HepG2 (cell line): ENCODE data around the gene TIMM10. TPM values are rescaled to one million over a fixed set of nuclear protein-coding genes. Genes with fewer than 3 reads are reported as not detected.

Experiments
- ATAC-seq: fragments of 200-7000 bp; cut with Tn5 transposase; 3 replicates; pipeline ENCODE4 v1.9.1; 2020; ENCODE audit warnings: mild to moderate bottlenecking, moderate library complexity
- BruUV-seq: library from RNA; stranded (reverse); fragments of 400-500 nt; replicated peaks from 2 replicates; lab custom pipeline; 2021; lab: Mats Ljungman, UMichigan
- CTCF ChIA-PET: fragments of 300-600 bp; formaldehyde crosslinking; extraction: SDS; loops from one replicate; lab custom pipeline; 2021; ENCODE audit warnings: low total read pairs, inconsistent platforms, low intra/inter-chr PET ratio; lab: Yijun Ruan, JAX
- POLR2A ChIA-PET: fragments of 350-600 bp; sonication (Branson Sonifier 250); formaldehyde crosslinking; loops from one replicate; lab custom pipeline; 2020; ENCODE audit warnings: antibody characterized with exemption, inconsistent platforms; lab: Yijun Ruan, JAX
- DNase-seq: peaks from one replicate; pipeline ENCODE4 v3.0.0-alpha.2; 2015; ENCODE audit warnings: low spot score
- FAIRE-seq: peaks from 3 replicates; lab custom pipeline; 2011; peaks lifted over from hg19 to GRCh38; lab: Jason Lieb, UNC
- H2AFZ ChIP-seq: one replicate; pipeline ENCODE4 v1.6.1; 2011; ENCODE audit warnings: low read length, inconsistent platforms
- H3K27ac ChIP-seq: fragments of 300-600 bp; 3 replicates; pipeline ENCODE4 v1.8.0; 2011; ENCODE audit warnings: mixed run types, mild to moderate bottlenecking, mixed read lengths, low read length, inconsistent platforms; ENCODE audit not compliant: insufficient read depth; ENCODE audit errors: extremely low read length
- H3K27me3 ChIP-seq, 2 experiments: fragments of 200-600 bp in 1 of 2; 2 replicates in 1 of 2; 3 replicates in 1 of 2; pipeline versions ENCODE4 v1.6.0 to v1.8.0; 2011; ENCODE audit warnings: low read length in 2 of 2, mild to moderate bottlenecking in 2 of 2, moderate library complexity in 2 of 2, inconsistent platforms in 1 of 2; ENCODE audit not compliant: insufficient read depth in 2 of 2, control insufficient read depth in 1 of 2
- H3K36me3 ChIP-seq, 2 experiments: fragments of 200-600 bp in 1 of 2; replicated peaks in 1 of 2; 2 replicates in 1 of 2; 3 replicates in 1 of 2; pipeline versions ENCODE4 v1.5.1 to v1.8.0; 2011; ENCODE audit warnings: low read length in 2 of 2, inconsistent platforms in 1 of 2; ENCODE audit not compliant: insufficient read depth in 2 of 2, control insufficient read depth in 1 of 2
- H3K4me1 ChIP-seq: 2 replicates; pipeline ENCODE4 v1.5.1; 2012; ENCODE audit warnings: low read length, inconsistent platforms; ENCODE audit not compliant: insufficient read depth
- H3K4me2 ChIP-seq: 2 replicates; pipeline ENCODE4 v1.6.0; 2011; ENCODE audit warnings: low read depth, low read length, inconsistent platforms
- H3K4me3 ChIP-seq, 3 experiments: fragments of 200-600 bp in 1 of 3; sonication (generic), shearing (Covaris generic) in 1 of 3; replicated peaks in 1 of 3; 2 replicates each; pipeline ENCODE4 v1.5.1; 2011 to 2016; ENCODE audit warnings: low read length in 3 of 3, inconsistent platforms in 2 of 3, low read depth in 2 of 3, mild to moderate bottlenecking in 2 of 3, control low read depth in 1 of 3, mixed read lengths in 1 of 3; ENCODE audit not compliant: insufficient read depth in 1 of 3
- H3K79me2 ChIP-seq: one replicate; pipeline ENCODE4 v1.6.1; 2011; ENCODE audit warnings: low read length, inconsistent platforms; ENCODE audit not compliant: insufficient read depth
- H3K9ac ChIP-seq: 2 replicates; pipeline ENCODE4 v1.6.0; 2011; ENCODE audit warnings: mild to moderate bottlenecking, low read depth, low read length, inconsistent platforms; ENCODE audit not compliant: insufficient read depth
- H3K9me3 ChIP-seq: 2 replicates; pipeline ENCODE4 v1.5.1; 2012; ENCODE audit warnings: mild to moderate bottlenecking, low read length
- H4K20me1 ChIP-seq: 2 replicates; pipeline ENCODE4 v1.6.0; 2011; ENCODE audit warnings: inconsistent platforms, mild to moderate bottlenecking, low read length, moderate library complexity; ENCODE audit not compliant: insufficient read depth
- ATF6 ChIP-seq: sonication (generic); formaldehyde crosslinking; conservative IDR thresholded peaks from 2 replicates; pipeline ENCODE4 v1.4.0; 2020; ENCODE audit warnings: missing genetic modification reagents
- ZNF142 ChIP-seq: sonication (generic); formaldehyde crosslinking; IDR thresholded peaks from 2 replicates; pipeline ENCODE4 v1.4.0; 2020; ENCODE audit warnings: missing genetic modification reagents
- ZNF276 ChIP-seq: sonication (generic); formaldehyde crosslinking; IDR thresholded peaks from 2 replicates; pipeline ENCODE4 v1.4.0; 2020; ENCODE audit warnings: mild to moderate bottlenecking, low read depth, missing genetic modification reagents
- ZNF441 ChIP-seq: sonication (generic); formaldehyde crosslinking; IDR thresholded peaks from 2 replicates; pipeline ENCODE4 v1.7.0; 2021; ENCODE audit warnings: missing genetic modification reagents, borderline replicate concordance
- ZNF512 ChIP-seq: sonication (generic); formaldehyde crosslinking; IDR thresholded peaks from 2 replicates; pipeline ENCODE4 v1.4.0; 2020; ENCODE audit warnings: mild to moderate bottlenecking, missing genetic modification reagents
- ZNF562 ChIP-seq: sonication (generic); formaldehyde crosslinking; IDR thresholded peaks from 2 replicates; pipeline ENCODE4 v1.8.0; 2022; ENCODE audit warnings: missing genetic modification reagents, borderline replicate concordance
- WGBS: methylation state at CpG from one replicate; pipeline ENCODE4 v1.1.6; 2017; ENCODE audit warnings: low lambda C conversion rate; 5-methylcytosine and 5-hydroxymethylcytosine counted together
- in situ Hi-C: cut with HindIII; loops from 2 replicates; pipeline ENCODE4 v1.10.0; 2017; ENCODE audit warnings: low pct_unique_long_range_greater_than_20kb; ENCODE audit not compliant: extremely low pct_ligation_motif_present
- intact Hi-C: fragments of 100-400 bp; cut with micrococcal nuclease; formaldehyde crosslinking; loops from one replicate; pipeline ENCODE4 v1.10.0; 2022; ENCODE audit not compliant: unreplicated experiment
- polyA plus RNA-seq, 8 experiments: library from polyadenylated mRNA; depleted of rRNA in 3 of 8; stranded (reverse) in 7 of 8; unstranded in 1 of 8; fragments of >200 nt; fragmentation: Illumina TruSeq in 4 of 8; extraction: Trizol in 4 of 8; gene quantifications; 2 replicates each; pipeline versions ENCODE4 v1.2.1 to v1.2.3, GENCODE V29; 2011 to 2016; ENCODE audit warnings: low read depth in 4 of 8, missing spikeins in 1 of 8, mixed read lengths in 1 of 8; ENCODE audit not compliant: insufficient read depth in 1 of 8
- total RNA-seq, 5 experiments: library from RNA; depleted of rRNA; stranded (reverse); fragments of >200 nt; fragmentation: Illumina TruSeq; extraction: Trizol; gene quantifications; 2 replicates each; pipeline ENCODE4 v1.2.3, GENCODE V29; 2016; ENCODE audit warnings: low read depth in 1 of 5

The TIMM10 gene
- total and polyA plus RNA-seq, 2 of the 13 experiments (the other 11 are each of a cell fraction or from before 2014, with no cell fraction given), result 67.8 to 82.2 TPM

GRCh38 chr11:57546451-57546850 lies 15.9 kb upstream of the TIMM10 start:
- WGBS, result 98% methylated on average over 7 of the region's 7 CpGs
- H3K36me3 ChIP-seq, result 0 out of 5 replicates have a peak, but pooled peaks cover 0 to 8% of the 10 kb centered on the region in 2 experiments
- no peak overlapping the region for H3K9ac ChIP-seq
- intact Hi-C loops (no loop called here), in situ Hi-C loops (no loop called here)
- peaks cover 0 to 4% of the 10 kb centered on the region in 2 experiments; a peak in 2 of 5 replicates for H3K27me3 ChIP-seq
- no peaks in the 10 kb centered on the region for H4K20me1 ChIP-seq
- no peaks in the 10 kb centered on the region for H3K79me2 ChIP-seq
- no peak overlapping the region for H3K4me3 ChIP-seq
- H3K4me2 ChIP-seq, result no peak overlapping the region
- H3K9me3 ChIP-seq, result no peaks in the 10 kb centered on the region
- ChIA-PET CTCF (interaction anchor here (1.1 to 1.4 kb wide), 2 partner anchors 95 to 99 kb away, joined by 3 to 7 read pairs; no protein-coding TSS in a partner anchor), POLR2A (interaction anchor here (1.0 to 1.3 kb wide), 2 partner anchors 16 to 93 kb away, joined by 3 to 4 read pairs; partner anchors contain the start of gene TIMM10)
- DNase-seq (no peak), FAIRE-seq (no peak), ATAC-seq (peak; percentile 7; the same call in 1 of the 3 replicates)
- H2AFZ ChIP-seq, result no peak overlapping the region
- BruUV-seq, result no TSS peak
- H3K4me1 ChIP-seq, result peaks cover 28% of the 10 kb centered on the region
- no peak overlapping the region for H3K27ac ChIP-seq
- TF ChIP-seq ZNF441 (CRISPR knock-in tag) (no peak), ZNF512 (CRISPR knock-in tag) (no peak), ZNF276 (no peak), ZNF562 (no peak), ZNF142 (no peak), ATF6 (no peak)
